ENCODE results near the gene MAFG. TPM values are rescaled to one million over a fixed set of nuclear protein-coding genes. Genes with fewer than 3 reads are reported as not detected.

Gene MAFG
- total and polyA plus RNA-seq, 2 of the 13 experiments (the other 11 are each of a cell fraction or from before 2014, with no cell fraction given): 14.5 to 20.0 TPM

- TF ChIP-seq, protein P1, sequence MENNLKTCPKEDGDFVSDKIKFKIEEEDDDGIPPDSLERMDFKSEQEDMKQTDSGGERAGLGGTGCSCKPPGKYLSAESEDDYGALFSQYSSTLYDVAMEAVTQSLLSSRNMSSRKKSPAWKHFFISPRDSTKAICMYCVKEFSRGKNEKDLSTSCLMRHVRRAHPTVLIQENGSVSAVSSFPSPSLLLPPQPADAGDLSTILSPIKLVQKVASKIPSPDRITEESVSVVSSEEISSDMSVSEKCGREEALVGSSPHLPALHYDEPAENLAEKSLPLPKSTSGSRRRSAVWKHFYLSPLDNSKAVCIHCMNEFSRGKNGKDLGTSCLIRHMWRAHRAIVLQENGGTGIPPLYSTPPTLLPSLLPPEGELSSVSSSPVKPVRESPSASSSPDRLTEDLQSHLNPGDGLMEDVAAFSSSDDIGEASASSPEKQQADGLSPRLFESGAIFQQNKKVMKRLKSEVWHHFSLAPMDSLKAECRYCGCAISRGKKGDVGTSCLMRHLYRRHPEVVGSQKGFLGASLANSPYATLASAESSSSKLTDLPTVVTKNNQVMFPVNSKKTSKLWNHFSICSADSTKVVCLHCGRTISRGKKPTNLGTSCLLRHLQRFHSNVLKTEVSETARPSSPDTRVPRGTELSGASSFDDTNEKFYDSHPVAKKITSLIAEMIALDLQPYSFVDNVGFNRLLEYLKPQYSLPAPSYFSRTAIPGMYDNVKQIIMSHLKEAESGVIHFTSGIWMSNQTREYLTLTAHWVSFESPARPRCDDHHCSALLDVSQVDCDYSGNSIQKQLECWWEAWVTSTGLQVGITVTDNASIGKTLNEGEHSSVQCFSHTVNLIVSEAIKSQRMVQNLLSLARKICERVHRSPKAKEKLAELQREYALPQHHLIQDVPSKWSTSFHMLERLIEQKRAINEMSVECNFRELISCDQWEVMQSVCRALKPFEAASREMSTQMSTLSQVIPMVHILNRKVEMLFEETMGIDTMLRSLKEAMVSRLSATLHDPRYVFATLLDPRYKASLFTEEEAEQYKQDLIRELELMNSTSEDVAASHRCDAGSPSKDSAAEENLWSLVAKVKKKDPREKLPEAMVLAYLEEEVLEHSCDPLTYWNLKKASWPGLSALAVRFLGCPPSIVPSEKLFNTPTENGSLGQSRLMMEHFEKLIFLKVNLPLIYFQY (CRISPR knock-in tag; IDR thresholded peaks at IDR 0.05; ENCODE audit: borderline replicate concordance): no peak
- TF ChIP-seq CBX5 (CRISPR knock-in tag; IDR thresholded peaks at IDR 0.05; ENCODE audit: borderline replicate concordance): no peak
- no peak for TF ChIP-seq ZNF124 (CRISPR knock-in tag; IDR thresholded peaks at IDR 0.05)
- no peak for TF ChIP-seq ZNF224 (CRISPR knock-in tag; IDR thresholded peaks at IDR 0.05)
- TF ChIP-seq ARID2 (CRISPR knock-in tag; IDR thresholded peaks at IDR 0.05; ENCODE audit: borderline replicate concordance): no peak
- no peak for TF ChIP-seq ZNF329 (CRISPR knock-in tag; IDR thresholded peaks at IDR 0.05; ENCODE audit: low read depth)
- TF ChIP-seq YEATS2 (CRISPR knock-in tag; IDR thresholded peaks at IDR 0.05; ENCODE audit: borderline replicate concordance): no peak
- TF ChIP-seq, protein P2, sequence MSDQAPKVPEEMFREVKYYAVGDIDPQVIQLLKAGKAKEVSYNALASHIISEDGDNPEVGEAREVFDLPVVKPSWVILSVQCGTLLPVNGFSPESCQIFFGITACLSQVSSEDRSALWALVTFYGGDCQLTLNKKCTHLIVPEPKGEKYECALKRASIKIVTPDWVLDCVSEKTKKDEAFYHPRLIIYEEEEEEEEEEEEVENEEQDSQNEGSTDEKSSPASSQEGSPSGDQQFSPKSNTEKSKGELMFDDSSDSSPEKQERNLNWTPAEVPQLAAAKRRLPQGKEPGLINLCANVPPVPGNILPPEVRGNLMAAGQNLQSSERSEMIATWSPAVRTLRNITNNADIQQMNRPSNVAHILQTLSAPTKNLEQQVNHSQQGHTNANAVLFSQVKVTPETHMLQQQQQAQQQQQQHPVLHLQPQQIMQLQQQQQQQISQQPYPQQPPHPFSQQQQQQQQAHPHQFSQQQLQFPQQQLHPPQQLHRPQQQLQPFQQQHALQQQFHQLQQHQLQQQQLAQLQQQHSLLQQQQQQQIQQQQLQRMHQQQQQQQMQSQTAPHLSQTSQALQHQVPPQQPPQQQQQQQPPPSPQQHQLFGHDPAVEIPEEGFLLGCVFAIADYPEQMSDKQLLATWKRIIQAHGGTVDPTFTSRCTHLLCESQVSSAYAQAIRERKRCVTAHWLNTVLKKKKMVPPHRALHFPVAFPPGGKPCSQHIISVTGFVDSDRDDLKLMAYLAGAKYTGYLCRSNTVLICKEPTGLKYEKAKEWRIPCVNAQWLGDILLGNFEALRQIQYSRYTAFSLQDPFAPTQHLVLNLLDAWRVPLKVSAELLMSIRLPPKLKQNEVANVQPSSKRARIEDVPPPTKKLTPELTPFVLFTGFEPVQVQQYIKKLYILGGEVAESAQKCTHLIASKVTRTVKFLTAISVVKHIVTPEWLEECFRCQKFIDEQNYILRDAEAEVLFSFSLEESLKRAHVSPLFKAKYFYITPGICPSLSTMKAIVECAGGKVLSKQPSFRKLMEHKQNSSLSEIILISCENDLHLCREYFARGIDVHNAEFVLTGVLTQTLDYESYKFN (CRISPR knock-in tag; conservative IDR thresholded peaks at IDR 0.05): no peak
- TF ChIP-seq ZNF678 (CRISPR knock-in tag; IDR thresholded peaks at IDR 0.05): 0 out of 2 replicates have a peak, but pooled peaks have one; percentile 8
- no peak for TF ChIP-seq PRDM10 (CRISPR knock-in tag; IDR thresholded peaks at IDR 0.05; ENCODE audit: low read depth)
- TF ChIP-seq NR2C2 (CRISPR knock-in tag; IDR thresholded peaks at IDR 0.05; ENCODE audit: borderline replicate concordance): no peak
- peak; percentile 27; the same call in 1 of the 2 replicates for TF ChIP-seq SPEN (CRISPR knock-in tag; IDR thresholded peaks at IDR 0.05; ENCODE audit: low read depth)
- no peak for TF ChIP-seq RNF2 (conservative IDR thresholded peaks at IDR 0.05; ENCODE audit: low read depth)
- TF ChIP-seq ZNF788 (CRISPR knock-in tag; IDR thresholded peaks at IDR 0.05; ENCODE audit: borderline replicate concordance): peak; percentile 7; the same call in 1 of the 2 replicates
- 0 out of 2 replicates have a peak, but pooled peaks have one; percentile 10 for TF ChIP-seq ZBTB38 (CRISPR knock-in tag; IDR thresholded peaks at IDR 0.05)
- no peak for TF ChIP-seq ZNF768 (CRISPR knock-in tag; IDR thresholded peaks at IDR 0.05)
- no peak for TF ChIP-seq ZNF891 (CRISPR knock-in tag; IDR thresholded peaks at IDR 0.05)
- no peak for TF ChIP-seq ZNF136 (CRISPR knock-in tag; IDR thresholded peaks at IDR 0.05; ENCODE audit: low read depth)
- no peak for TF ChIP-seq TGIF2 (CRISPR knock-in tag; IDR thresholded peaks at IDR 0.05)
Observed at GRCh38 chr17:81932333-81932983, 4.9 kb upstream of the MAFG start (continued).

Measured in HepG2 (cell line).